ENCODE measurements around the gene CLDN9. TPM values are rescaled to one million over a fixed set of nuclear protein-coding genes. Genes with fewer than 3 reads are reported as not detected.

Gene CLDN9
- total and polyA plus RNA-seq, 4 donors: 0.05 to 0.32 (median 0.25) TPM

DNA sequence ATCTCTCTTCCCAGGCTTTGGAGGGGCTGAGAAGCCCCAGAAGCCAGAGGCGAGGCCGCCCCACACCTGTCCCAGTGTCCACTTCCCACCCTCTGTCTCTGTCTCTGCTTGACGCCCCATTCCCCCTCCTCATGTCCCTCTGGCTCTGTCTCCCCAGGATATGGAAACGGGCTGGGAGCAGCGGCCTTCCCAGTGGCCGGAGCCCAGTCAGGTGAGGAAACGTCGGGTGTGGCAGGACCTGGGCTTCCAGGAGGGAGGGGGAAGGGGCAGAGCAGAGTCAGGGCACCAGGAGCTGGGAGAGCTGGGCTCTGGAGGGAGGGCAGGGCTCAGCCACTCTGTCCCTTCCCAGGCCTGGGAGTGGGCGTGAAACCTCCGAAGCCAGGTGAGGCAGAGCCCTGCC is 21.8 kb upstream of the CLDN9 start:
- H3K27me3 ChIP-seq (ENCODE audit: control insufficient read depth in 4 of 4, insufficient read depth in 4 of 4, low read length in 3 of 4): no peaks in the 10 kb centered on the region
- H3K36me3 ChIP-seq (ENCODE audit: control insufficient read depth in 4 of 4, insufficient read depth in 3 of 4, low read depth in 1 of 4, low read length in 3 of 4): no peaks in the 10 kb centered on the region
- no peak overlapping the region for H3K4me3 ChIP-seq (ENCODE audit: low read depth in 1 of 3, low read length in 3 of 3)
- no peak for DNase-seq (ENCODE audit: low spot score)
- no peak overlapping the region for H3K27ac ChIP-seq (ENCODE audit: low read depth in 1 of 2, low read length in 2 of 2)
- no peaks in the 10 kb centered on the region for H3K9me3 ChIP-seq (ENCODE audit: control insufficient read depth in 4 of 4, low read length in 3 of 4)
- TF ChIP-seq, protein P1, sequence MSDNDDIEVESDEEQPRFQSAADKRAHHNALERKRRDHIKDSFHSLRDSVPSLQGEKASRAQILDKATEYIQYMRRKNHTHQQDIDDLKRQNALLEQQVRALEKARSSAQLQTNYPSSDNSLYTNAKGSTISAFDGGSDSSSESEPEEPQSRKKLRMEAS (IDR thresholded peaks at IDR 0.05): no peak
- H3K9ac ChIP-seq (ENCODE audit: low read depth in 1 of 2, low read length in 2 of 2): no peak overlapping the region
- WGBS: 81% methylated on average over 10 of the region's 10 CpGs
- H3K4me1 ChIP-seq (ENCODE audit: control insufficient read depth in 4 of 4, insufficient read depth in 4 of 4, low read length in 3 of 4): peaks cover 0 to 6% (median 1%) of the 10 kb centered on the region in 4 donors

DNA sequence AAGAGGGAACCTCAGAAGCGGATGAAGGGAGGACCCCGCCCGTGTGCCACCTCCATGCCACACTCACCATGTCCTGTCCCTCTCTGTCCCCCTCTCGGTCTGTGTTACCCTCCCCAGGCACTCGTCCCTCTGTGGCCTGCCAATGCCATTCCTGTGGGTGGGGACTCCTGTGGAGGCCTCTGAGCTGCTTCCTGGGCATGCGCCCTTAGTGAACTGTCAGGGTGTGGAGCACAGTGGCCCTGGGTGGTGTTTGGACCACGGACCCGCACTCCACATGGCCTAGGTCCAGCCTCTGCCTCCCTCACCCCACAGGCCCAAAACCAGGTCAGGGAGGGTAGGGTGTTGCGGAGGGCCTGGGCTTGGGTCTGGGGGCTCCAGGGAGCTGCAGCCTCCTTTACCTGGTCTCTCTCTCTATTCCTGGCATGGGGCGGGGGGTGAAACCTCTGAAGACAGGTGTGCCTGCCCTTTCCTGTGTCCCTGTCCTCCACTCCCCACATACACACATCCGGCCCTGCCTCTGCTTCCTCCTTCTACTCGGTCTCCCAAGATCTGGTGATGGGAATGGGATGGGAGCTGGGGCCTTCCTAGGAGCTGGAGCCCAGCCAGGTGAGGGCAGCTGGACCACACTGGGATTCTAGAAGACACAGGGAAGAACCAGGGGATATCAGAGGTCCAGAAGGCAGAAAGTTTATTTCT is 21.0 kb upstream of the CLDN9 start:
- no peak for DNase-seq (ENCODE audit: low spot score)
- H3K9ac ChIP-seq (ENCODE audit: low read depth in 1 of 2, low read length in 2 of 2): no peak overlapping the region

More for the DNA sequence above, 21.0 kb upstream of the CLDN9 start:
- no peak overlapping the region for H3K27ac ChIP-seq (ENCODE audit: low read depth in 1 of 2, low read length in 2 of 2)
- no peaks in the 10 kb centered on the region for H3K4me1 ChIP-seq (ENCODE audit: control insufficient read depth in 4 of 4, insufficient read depth in 4 of 4, low read length in 3 of 4)
- no peaks in the 10 kb centered on the region for H3K36me3 ChIP-seq (ENCODE audit: control insufficient read depth in 4 of 4, insufficient read depth in 3 of 4, low read depth in 1 of 4, low read length in 3 of 4)
- H3K27me3 ChIP-seq (ENCODE audit: control insufficient read depth in 4 of 4, insufficient read depth in 4 of 4, low read length in 3 of 4): no peaks in the 10 kb centered on the region
- H3K9me3 ChIP-seq (ENCODE audit: control insufficient read depth in 4 of 4, low read length in 3 of 4): no peaks in the 10 kb centered on the region
- 88% methylated on average over 12 of the region's 12 CpGs for WGBS
- H3K4me3 ChIP-seq (ENCODE audit: low read depth in 1 of 3, low read length in 3 of 3): no peak overlapping the region
- TF ChIP-seq JUND (IDR thresholded peaks at IDR 0.05) (no peak), HNF4A (conservative IDR thresholded peaks at IDR 0.05) (no peak), GABPA (IDR thresholded peaks at IDR 0.05 in 1 of 2, conservative IDR thresholded peaks at IDR 0.05 in 1 of 2) (no peak), NR2F2 (IDR thresholded peaks at IDR 0.05) (no peak), TAF1 (conservative IDR thresholded peaks at IDR 0.05) (no peak), FOXA2 (IDR thresholded peaks at IDR 0.05) (no peak), RXRA (IDR thresholded peaks at IDR 0.05) (no peak), FOXA1 (IDR thresholded peaks at IDR 0.05) (no peak), RAD21 (IDR thresholded peaks at IDR 0.05) (no peak), HNF4G (IDR thresholded peaks at IDR 0.05) (no peak)
- TF ChIP-seq, protein P2, sequence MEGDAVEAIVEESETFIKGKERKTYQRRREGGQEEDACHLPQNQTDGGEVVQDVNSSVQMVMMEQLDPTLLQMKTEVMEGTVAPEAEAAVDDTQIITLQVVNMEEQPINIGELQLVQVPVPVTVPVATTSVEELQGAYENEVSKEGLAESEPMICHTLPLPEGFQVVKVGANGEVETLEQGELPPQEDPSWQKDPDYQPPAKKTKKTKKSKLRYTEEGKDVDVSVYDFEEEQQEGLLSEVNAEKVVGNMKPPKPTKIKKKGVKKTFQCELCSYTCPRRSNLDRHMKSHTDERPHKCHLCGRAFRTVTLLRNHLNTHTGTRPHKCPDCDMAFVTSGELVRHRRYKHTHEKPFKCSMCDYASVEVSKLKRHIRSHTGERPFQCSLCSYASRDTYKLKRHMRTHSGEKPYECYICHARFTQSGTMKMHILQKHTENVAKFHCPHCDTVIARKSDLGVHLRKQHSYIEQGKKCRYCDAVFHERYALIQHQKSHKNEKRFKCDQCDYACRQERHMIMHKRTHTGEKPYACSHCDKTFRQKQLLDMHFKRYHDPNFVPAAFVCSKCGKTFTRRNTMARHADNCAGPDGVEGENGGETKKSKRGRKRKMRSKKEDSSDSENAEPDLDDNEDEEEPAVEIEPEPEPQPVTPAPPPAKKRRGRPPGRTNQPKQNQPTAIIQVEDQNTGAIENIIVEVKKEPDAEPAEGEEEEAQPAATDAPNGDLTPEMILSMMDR (IDR thresholded peaks at IDR 0.05; ENCODE audit: low read depth, low read length, missing input control): no peak
- TF ChIP-seq, protein P3, sequence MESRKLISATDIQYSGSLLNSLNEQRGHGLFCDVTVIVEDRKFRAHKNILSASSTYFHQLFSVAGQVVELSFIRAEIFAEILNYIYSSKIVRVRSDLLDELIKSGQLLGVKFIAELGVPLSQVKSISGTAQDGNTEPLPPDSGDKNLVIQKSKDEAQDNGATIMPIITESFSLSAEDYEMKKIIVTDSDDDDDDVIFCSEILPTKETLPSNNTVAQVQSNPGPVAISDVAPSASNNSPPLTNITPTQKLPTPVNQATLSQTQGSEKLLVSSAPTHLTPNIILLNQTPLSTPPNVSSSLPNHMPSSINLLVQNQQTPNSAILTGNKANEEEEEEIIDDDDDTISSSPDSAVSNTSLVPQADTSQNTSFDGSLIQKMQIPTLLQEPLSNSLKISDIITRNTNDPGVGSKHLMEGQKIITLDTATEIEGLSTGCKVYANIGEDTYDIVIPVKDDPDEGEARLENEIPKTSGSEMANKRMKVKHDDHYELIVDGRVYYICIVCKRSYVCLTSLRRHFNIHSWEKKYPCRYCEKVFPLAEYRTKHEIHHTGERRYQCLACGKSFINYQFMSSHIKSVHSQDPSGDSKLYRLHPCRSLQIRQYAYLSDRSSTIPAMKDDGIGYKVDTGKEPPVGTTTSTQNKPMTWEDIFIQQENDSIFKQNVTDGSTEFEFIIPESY (IDR thresholded peaks at IDR 0.05): no peak
- TF ChIP-seq, protein P4, sequence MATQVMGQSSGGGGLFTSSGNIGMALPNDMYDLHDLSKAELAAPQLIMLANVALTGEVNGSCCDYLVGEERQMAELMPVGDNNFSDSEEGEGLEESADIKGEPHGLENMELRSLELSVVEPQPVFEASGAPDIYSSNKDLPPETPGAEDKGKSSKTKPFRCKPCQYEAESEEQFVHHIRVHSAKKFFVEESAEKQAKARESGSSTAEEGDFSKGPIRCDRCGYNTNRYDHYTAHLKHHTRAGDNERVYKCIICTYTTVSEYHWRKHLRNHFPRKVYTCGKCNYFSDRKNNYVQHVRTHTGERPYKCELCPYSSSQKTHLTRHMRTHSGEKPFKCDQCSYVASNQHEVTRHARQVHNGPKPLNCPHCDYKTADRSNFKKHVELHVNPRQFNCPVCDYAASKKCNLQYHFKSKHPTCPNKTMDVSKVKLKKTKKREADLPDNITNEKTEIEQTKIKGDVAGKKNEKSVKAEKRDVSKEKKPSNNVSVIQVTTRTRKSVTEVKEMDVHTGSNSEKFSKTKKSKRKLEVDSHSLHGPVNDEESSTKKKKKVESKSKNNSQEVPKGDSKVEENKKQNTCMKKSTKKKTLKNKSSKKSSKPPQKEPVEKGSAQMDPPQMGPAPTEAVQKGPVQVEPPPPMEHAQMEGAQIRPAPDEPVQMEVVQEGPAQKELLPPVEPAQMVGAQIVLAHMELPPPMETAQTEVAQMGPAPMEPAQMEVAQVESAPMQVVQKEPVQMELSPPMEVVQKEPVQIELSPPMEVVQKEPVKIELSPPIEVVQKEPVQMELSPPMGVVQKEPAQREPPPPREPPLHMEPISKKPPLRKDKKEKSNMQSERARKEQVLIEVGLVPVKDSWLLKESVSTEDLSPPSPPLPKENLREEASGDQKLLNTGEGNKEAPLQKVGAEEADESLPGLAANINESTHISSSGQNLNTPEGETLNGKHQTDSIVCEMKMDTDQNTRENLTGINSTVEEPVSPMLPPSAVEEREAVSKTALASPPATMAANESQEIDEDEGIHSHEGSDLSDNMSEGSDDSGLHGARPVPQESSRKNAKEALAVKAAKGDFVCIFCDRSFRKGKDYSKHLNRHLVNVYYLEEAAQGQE (IDR thresholded peaks at IDR 0.05): no peak
- TF ChIP-seq, protein P1 (IDR thresholded peaks at IDR 0.05): no peak

Data from liver (tissue), 9 donors.